ENCODE data around the gene MFSD12.
"Not testable (repeated sequence)": the region's sequence is repeated elsewhere in the genome, so short reads cannot be mapped to it uniquely, and the experiment has no call there.

- not testable (repeated sequence) for TF ChIP-seq CTCF (IDR thresholded peaks at IDR 0.05 in 4 of 5, conservative IDR thresholded peaks at IDR 0.05 in 1 of 5); POLR2A (IDR thresholded peaks at IDR 0.05)
Measured at GRCh38 chr19:3570042-3570441, 12.7 kb upstream of the MFSD12 start.
